NCI-H1417 treated with DMSO at 0.1 percent for 48 hours (cell line): ENCODE results near the gene OCA2.

Experiments used
- DNase-seq: peaks from one replicate; lab custom pipeline; 2025; lab: John Stamatoyannopoulos, UW

Gene OCA2

DNA sequence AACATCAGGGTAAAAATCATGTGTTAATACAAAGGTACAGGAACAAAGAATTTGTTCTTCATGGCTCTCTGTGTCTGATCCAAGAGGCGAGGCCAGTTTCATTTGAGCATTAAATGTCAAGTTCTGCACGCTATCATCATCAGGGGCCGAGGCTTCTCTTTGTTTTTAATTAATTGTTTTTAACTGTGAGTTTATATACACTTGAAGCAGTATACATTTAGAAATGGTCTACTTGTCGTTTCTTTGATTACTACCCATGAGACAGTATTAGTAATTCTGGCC lies 21.2 kb upstream of the OCA2 start:
- DNase-seq, result no peak

DNA sequence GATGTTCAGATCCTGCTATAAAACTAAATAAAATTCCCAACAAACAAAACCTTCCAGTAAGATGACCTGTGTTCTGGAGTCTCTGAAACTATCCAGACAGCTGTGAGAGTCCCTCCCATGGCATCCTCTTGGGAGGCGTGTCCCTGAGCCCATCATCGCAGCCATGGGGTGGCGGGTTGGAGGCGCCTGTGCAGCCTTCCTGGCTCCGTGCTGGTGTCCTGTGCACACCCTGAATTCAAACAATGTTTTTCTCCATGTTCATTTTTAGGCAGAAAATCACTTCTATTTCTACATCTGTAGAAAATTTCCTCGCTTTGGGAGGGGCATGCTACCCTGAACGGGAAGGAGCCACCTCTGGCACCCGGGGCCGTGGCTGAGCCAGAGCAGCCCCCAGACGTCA lies 19.4 kb upstream of the OCA2 start:
- DNase-seq, result no peak

DNA sequence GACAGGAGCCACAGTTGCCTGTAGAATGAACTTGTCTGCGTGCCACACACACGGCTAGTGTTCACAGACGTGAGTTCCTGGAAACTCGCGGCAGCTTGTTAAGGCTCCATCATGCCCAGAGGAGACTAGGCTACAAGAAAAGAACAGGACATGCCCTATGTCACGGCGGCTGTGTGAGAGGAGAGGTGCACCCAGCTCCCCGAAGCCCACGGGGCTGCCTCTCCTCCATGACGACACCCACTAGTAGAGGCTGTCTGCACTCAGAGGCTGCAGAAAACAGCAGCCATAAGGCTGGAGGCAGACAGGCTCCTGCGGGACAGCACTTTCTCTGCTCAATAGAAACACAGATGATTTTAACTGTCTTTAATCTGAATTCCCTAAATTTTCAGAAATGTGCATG lies 19.0 kb upstream of the OCA2 start:
- DNase-seq, result no peak

DNA sequence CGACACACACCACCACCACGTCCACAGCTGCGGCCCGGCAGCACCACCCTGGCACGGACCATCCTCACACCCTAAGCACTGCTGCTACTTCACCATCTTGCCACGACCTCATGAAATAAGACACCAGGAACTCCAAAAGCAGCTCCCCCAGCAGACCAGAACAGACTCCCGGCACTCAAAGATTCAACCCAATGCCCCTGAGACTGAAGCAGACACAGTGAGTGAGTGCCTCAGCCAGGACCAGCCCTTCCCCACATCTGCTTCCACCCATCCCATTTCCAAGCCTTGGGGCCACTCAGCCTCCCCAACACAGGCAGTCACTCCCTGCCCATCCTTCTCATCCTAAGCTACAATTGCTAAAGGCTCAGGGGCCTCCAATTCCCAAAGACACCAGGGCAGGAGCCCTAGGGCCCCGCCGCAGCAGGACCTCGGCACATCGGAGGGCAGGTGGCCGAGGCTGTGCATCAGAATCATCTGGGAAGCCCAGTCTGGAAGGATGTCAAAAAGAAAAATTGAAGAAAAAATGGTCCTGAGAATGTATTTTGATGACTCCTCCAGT lies 18.4 kb upstream of the OCA2 start:
- DNase-seq, result no peak

DNA sequence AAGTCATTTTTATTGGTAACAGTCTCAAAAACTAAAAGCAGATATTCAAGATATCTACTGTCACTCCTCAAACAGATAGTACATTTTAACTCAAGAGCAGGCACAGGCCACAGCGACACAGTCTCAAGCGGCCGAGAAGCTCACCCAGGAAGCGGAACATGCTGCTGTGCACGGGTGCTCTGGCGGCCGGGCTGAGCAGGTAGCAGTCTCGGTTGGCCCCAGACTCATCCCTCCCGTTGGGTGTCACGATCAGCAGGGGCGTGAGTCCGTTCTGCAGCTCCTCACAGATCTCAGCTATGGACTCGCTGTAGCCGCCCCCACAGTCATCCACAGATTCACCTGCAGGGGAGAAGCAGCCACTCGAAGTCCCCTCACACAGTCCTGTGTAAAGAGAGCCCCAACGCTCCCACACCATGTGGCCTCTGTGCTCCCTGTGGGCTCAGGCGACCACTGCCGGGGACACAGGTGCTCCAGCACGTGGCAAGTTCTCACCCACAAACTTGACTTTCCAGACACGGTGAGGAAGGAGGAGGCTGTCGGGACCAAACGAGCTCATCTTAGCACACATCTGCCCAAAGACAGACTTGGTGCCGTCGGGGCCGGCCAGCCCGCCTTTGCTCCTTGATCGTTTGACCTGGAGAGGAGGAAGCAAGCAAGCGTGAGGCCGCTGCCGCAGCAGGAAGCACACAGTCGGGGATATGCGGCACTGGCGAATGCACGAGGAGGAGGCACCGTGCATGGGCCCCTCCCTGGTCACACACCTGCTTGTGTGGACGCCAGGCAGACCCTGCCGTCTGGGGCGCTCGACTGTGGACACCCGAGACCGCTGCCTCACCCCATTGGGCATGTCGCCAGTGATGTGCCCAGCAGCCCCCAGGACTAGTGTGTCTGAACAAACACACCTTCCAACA lies 17.7 kb upstream of the OCA2 start:
- no peak for DNase-seq

DNA sequence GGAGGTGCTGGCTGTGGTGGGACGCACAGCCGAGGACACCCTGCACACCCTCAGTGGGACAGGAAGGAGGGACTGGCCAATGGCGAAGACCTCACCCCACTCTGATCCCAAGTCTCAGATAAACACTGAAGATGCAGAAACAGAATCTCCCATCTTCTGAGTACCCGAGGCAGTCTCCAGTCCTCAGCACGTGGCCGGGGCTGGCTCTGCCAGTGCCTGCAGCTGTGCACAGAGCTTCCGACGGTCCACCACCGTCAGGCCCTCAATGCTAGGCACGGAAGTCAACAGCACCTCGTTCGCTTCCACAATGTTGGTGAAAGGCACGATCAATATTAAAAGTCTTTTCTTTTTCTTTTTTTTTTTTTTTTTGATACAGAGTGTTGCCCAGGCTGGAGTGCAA lies 16.8 kb upstream of the OCA2 start:
- DNase-seq, result no peak

DNA sequence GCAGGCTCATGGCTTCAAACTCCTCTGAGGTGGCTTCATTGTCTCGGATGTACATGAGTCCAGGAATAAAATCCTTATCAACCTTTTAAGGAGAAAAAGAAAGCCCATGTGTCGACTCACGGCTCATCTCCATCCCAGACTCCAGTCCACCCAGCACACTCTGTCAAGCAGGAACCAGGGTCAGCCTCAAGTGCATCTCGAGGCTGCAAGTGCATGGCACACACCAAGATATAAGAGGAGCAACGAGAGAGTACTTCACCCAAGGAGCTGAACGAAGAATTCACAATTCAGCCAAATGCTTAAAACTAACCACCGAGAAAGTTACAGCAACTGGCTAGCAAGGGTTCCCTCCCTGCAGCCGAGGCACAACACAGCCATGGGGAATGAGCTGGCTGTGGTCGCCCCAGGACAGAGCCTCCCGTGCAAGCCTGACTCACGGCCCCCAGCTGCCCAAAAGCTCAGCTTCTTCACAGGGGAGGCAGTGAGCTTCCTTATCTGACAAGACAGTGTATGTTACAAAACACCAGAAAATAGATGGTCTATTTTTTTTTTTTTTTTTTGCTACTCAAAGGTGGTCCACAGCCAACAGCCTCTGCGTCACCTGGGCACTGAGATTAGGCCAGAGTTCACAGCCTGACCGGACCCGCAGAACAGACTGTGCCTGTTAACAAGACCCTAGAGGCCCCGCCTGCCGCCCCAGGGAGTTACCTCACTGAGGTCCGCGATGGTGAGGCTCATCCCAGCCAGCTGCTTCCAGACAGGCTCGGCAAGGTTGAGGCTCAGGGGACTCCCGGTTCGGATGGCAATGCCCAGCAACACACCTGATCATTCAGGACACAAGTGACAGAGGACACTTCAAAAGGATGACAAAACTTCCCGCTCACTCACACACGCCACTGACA lies 15.9 kb upstream of the OCA2 start:
- DNase-seq, result no peak

DNA sequence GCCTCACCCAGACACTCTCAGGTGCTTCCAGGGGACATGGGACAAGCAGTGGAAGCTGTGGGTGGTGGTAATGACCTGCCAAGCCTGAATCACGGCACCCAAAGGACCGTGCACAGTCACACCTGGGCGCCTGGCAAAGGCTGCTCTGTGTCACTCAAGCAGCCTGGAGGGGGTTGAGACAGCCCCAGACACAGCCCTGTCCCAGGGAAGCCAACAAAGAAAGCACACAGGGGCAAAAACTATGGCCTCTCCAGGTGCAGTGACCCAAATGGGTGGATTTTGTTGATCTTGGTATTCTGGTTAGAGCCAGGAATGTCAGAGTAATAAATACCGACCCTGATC lies 15.0 kb upstream of the OCA2 start:
- no peak for DNase-seq

DNA sequence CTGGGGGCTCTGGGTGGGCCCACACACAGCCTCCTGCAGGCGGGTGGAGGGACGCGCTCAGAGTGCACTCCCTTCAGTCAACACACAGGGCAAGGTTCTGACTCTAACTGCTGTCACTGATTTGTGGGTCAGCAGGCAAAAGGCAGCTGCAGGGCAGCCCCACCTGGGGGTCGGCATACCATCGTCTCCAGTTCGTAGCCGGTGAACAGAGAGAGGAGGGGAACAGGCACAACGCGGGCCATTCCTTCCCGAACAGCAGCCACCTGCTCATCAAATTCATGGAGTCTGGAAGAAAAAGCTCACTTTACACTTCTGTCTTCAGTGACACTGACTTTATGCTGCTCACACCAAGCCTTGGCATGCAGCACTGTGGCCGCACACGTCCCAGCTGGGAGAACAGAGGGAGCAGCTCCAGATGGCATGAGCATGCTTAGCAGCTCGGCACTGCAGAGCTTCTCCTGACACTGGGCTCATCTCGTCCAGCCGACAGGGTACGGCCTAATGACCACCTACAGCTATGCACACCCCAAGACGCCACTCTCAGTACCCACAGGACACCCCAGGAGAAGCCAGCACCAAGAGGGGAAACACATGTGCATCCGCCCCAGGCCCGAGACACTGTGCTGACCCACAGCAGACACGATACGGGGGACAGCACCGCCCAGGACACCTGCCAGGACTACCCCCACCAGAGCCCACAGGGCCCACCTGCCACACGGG lies 14.4 kb upstream of the OCA2 start:
- DNase-seq, result no peak

DNA sequence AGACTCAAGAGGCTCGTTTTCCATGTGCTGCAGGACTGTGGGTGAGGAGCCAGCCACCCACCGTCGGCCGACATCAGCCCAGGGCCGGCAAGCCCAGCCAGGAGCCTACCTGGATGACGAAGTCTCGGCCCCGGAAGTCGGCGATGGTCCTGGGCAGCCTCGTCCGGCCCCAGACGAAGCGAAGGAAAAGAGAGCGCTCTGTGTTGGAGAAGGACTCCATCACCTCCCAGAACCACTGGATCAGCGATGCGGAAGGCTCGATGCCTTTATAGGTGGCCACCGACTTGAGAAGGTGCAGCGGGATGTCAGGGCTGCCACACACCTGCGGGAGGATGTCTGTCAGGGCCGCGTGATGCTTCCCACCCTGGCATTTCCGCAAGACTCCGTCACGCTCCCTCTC lies 13.8 kb upstream of the OCA2 start:
- no peak for DNase-seq

DNA sequence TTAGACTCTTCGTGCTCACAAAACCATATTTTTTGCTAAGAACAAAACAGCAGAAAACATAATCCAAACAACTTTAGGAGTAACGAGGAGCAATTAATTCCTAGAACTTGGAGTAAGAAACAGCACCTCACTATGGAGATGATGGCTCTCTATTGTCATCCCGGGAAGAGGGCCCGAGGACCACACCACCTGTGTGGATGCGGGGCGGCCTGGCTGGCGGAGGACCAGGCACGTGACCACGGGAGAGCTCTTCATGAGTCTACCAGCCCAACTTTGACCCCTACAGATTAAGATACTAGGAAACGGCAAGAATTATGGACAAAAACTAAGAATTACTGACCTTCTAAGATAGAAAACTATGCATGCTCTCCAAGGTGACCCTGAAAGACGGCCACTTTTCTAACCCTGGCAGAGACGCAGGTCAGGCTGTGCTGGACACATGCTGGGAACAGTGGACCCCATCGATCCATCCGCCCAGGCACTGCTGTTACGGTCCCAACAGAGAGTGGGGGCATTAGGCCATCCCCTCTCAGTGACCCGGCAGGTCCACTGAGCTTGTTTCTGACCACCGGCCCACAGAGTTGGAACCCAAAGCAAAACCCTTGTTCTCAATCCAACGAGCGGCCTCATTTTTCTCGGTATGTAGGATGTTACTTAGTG lies 13.1 kb upstream of the OCA2 start:
- DNase-seq, result no peak

DNA sequence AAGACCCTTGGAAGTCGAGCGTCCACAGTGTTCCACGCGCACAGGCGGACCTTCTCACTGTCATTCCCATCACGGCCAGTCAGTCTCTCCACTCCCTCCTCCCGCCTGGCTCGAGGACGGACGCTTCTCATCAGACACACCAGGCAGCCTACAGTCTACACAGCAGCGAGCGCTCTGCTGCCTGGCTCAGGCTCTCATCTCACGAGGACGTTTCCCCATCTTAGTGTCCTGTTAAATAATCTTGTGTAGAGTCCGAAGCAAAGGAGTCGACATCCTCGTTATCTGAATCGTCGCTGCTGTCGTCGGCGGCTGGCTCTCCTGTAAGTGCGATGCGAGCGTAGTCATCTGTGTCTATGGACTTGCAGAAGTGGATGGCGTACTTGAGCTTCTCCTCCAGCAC lies 12.4 kb upstream of the OCA2 start:
- DNase-seq, result no peak

DNA sequence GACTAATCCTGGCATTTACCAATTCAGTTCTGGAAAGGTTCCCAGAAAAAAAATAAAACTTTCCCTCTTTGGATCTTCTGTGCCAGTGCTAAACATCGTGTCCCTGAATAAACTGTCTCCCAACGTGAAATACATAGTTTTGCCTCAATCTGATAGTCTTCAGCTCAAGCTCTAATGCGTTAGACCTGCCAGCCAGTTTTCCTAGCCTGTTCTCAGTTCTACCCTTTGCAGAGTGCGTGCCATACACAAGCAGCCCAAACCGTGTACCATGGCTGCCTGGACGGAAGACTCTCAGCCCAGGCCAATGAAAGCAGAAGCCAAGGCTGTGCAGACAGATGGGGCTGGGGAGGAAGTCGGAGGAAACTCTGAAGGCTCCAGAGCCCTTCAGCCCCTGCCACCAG lies 11.4 kb upstream of the OCA2 start:
- DNase-seq, result no peak

DNA sequence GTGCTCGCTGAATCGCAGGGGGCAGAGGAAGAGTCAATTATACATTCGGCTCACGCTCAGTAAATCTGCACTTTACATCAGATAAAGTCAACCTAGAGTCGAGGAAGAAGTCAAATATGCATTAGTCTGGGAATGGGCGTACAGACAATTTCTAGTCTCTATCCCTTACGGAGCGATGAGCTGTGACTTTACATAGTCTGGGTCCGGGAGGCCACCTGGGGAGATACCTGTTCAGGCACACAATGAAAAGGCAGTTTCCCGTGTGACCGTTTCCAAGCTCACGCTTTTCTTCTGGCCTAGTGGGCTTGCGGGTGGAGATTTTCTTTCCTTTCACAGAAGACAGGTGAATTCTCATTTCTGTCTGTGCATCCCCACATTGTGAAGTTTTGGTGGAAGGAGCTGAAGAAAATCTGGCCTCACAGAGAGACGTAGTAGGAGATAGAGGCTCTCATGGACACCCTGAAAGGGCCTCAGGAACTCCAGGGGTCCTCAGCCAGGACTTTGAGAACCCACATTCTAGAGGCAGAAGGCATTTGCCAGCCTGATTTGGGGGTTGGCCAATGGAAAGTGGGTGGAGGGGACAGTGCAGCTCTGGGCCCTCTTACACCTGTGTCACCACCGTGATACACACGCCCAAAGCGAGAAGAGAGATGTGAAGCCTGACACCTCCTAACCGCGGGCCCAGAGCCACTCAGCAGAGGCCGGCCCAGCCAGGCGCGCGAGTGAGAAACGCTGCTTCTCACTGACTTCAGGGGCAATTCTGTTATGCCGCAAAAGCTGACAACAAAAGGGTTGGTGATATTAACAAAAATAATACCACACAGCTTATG lies 10.7 kb upstream of the OCA2 start:
- no peak for DNase-seq

DNA sequence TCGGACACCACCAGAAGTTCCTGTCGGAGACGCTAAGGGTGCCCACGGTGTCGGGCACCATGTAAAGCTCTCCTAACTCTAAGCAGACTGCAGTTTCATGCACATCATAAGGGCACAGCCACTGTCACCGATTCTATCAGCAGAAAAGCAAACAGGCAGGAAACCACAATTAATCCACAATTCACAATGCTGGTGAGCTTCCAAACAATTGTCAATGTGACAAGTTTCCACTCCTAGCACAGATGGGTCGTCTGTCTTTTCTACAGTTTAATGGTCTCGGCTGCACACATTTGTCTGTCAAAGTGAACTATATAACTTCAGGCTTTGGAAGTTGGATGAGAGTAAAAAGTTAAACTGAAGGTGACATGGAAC lies 8.8 kb upstream of the OCA2 start:
- no peak for DNase-seq

DNA sequence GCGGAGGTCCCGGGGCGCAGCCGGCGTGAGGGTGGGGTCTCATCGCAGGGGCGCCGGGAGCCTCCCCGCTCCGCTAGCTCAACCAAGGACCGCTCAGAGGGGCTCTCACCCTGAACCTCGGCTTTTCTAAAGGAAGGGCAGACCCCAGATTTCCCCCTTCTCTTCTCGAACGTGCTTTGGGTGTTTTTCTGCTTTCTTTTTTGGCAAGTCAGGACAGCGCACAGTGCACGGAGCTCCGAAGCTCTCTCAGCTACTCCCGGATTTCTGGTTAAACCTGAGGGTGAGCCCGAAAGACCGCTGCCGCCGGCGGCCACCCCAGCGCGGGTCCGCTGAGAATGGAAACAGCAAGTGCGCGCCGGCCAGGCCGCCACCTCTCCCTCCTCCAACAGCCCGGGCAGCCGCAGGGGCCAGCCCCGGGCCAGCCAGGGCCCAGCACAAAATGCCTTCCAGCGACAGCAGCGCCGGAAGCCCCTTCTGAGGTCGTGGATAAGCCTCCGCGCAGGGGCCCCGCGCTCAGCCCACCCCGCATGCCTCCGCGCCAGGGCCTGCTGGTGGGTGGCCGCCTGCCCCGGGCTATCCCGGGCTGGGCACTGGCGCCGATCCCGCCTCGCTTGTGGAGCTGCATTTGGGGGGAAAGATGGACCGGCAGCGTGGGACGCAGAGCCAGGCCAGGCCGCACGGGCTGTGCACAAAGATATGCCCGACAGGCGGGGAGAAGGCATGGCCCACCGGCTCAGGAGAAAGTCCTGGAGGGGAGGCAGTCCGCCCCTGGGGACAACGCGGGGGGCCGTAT lies 8.2 kb upstream of the OCA2 start:
- no peak for DNase-seq

DNA sequence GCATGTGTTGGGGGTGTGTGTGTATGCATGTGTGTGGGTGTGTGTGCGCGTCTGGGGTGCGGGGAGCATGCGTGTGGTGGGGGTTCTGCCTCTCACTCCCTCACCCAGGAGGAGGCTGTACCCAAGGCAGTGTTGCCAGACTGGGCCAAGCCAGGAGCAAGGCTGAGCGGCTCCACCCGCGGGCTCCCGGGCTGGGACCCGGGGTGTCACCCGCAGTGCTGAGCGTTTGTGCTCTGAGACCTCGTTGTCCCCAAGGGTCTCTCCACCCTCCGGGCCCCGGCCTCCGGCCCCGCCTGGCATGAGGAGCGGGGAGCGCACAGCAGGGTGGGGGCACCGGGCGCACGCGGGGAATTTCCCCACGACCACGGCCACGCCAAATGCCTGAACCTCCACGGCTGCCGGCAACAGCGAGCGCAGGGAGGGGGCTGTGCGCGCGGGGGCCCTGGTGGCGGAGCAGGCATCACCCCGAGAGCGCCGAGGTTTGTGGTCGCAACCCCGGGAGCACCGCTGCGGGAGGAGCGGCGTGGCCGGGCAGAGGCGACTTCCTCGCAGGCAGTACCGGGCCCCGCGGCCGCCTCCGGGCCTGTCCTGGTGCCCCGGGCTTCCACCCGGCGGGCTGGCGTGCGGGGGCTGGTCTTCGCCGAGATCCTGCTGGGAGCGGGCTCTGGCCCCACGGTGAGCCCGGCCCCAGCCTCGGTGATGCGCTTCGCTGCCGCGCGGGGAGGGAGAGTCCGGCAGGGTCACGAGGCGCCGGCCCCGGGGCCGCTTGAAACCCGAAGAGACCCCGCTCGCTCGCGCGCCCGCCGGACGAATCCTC lies 7.4 kb upstream of the OCA2 start:
- DNase-seq, result no peak

DNA sequence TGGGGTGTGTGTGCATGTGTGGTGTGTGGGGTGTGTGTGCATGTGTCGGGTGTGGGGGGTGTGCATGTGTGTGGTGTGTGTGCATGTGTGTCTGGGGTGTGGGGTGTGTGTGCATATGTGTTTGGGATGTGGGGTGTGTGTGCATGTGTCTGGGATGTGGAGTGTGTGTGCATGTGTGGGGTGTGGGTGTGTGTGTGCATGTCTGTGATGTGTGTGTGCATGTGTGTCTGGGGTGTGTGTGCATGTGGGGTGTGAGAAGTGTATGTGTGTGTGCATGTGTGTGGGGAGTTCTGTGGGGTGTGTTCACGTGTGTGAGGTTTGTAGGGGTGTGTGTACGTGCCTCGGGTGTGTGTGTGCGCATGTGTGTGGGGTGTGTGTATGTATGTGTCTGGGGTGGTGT lies 6.7 kb upstream of the OCA2 start:
- DNase-seq, result no peak

DNA sequence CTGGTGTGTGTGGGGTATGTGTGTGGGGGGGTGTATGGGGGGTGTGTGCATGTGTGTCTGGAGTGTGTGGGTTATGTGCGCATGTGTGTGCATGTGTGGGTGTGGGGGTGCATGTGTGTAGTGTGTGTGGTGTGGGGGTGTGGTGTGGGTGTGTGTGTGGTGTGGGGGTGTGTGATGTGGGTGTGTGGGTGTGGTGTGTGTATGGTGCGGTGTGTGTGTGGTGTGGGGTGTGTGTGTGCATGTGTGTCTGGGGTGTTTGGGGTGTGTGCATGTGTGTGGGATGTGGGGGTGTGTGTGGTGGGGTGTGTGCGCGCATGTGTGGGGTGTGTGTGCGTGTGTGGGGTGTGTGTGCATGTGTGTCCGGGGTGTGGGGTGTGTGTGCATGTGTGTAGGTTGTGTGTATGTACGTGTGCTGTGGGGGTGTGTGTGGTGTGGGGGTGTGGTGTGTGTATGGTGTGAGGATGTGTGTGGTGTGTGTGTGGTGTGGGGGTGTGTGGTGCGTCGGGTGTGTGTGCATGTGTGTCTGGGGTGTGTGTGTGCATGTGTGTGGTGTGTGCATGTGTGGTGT lies 6.2 kb upstream of the OCA2 start:
- DNase-seq, result no peak
